Measurements from ENCODE around the gene ROM1.

DNA sequence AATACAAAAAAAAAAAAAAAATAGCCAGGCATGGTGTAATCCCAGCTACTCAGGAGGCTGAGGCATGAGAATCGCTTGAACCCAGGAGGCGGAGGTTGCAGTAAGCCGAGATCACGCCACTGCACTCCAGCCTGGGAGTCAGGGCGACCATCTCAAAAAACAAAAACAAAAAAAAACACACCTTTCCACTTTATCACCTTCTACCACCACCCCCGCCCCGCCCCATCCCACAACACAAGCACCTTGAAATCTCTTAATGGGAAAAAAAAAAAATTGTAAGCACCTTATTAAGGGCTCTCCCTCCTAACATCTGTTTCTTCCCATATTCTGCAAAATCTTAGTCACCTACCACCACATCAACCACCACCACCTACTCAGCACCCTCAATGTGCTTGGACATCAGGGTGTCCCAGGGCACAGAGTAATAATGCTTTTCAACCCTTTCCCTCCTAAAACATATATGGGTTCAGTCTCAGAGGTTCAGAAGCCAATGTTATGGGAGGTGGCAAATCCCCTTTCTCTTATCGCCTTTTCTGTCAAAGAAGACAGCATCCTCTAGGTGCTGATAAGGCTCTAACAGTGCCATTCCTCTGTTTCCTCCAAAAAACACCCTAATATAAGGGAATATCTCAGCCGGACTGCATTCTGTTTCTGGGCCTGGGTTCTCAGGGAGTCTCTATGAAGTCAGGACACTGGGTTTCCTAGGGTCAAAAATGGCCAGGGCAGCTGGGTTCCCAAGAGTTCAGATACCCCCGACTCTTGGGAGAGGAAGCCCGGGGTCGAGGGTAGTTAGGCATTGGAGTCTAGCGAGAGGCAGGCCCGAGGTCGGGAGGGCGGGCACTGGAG, 39.3 kb downstream of the ROM1 start:
- TF ChIP-seq, protein P1, sequence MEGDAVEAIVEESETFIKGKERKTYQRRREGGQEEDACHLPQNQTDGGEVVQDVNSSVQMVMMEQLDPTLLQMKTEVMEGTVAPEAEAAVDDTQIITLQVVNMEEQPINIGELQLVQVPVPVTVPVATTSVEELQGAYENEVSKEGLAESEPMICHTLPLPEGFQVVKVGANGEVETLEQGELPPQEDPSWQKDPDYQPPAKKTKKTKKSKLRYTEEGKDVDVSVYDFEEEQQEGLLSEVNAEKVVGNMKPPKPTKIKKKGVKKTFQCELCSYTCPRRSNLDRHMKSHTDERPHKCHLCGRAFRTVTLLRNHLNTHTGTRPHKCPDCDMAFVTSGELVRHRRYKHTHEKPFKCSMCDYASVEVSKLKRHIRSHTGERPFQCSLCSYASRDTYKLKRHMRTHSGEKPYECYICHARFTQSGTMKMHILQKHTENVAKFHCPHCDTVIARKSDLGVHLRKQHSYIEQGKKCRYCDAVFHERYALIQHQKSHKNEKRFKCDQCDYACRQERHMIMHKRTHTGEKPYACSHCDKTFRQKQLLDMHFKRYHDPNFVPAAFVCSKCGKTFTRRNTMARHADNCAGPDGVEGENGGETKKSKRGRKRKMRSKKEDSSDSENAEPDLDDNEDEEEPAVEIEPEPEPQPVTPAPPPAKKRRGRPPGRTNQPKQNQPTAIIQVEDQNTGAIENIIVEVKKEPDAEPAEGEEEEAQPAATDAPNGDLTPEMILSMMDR (IDR thresholded peaks at IDR 0.05): no peak
- TF ChIP-seq MYC (IDR thresholded peaks at IDR 0.05; ENCODE audit: borderline replicate concordance, low read length) (no peak), RFX5 (IDR thresholded peaks at IDR 0.05) (no peak), POLR2A (IDR thresholded peaks at IDR 0.05; ENCODE audit: low read length) (no peak), KDM1A (IDR thresholded peaks at IDR 0.05; ENCODE audit: low read depth) (no peak), ZC3H11A (IDR thresholded peaks at IDR 0.05) (no peak), KDM5A (IDR thresholded peaks at IDR 0.05) (no peak), BHLHE40 (IDR thresholded peaks at IDR 0.05; ENCODE audit: low read depth, low read length) (no peak), HDAC2 (IDR thresholded peaks at IDR 0.05) (no peak)
- TF ChIP-seq, protein P2, sequence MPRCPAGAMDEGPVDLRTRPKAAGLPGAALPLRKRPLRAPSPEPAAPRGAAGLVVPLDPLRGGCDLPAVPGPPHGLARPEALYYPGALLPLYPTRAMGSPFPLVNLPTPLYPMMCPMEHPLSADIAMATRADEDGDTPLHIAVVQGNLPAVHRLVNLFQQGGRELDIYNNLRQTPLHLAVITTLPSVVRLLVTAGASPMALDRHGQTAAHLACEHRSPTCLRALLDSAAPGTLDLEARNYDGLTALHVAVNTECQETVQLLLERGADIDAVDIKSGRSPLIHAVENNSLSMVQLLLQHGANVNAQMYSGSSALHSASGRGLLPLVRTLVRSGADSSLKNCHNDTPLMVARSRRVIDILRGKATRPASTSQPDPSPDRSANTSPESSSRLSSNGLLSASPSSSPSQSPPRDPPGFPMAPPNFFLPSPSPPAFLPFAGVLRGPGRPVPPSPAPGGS (IDR thresholded peaks at IDR 0.05): no peak
- TF ChIP-seq, protein P3, sequence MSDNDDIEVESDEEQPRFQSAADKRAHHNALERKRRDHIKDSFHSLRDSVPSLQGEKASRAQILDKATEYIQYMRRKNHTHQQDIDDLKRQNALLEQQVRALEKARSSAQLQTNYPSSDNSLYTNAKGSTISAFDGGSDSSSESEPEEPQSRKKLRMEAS (IDR thresholded peaks at IDR 0.05): no peak
- TF ChIP-seq, protein P4, sequence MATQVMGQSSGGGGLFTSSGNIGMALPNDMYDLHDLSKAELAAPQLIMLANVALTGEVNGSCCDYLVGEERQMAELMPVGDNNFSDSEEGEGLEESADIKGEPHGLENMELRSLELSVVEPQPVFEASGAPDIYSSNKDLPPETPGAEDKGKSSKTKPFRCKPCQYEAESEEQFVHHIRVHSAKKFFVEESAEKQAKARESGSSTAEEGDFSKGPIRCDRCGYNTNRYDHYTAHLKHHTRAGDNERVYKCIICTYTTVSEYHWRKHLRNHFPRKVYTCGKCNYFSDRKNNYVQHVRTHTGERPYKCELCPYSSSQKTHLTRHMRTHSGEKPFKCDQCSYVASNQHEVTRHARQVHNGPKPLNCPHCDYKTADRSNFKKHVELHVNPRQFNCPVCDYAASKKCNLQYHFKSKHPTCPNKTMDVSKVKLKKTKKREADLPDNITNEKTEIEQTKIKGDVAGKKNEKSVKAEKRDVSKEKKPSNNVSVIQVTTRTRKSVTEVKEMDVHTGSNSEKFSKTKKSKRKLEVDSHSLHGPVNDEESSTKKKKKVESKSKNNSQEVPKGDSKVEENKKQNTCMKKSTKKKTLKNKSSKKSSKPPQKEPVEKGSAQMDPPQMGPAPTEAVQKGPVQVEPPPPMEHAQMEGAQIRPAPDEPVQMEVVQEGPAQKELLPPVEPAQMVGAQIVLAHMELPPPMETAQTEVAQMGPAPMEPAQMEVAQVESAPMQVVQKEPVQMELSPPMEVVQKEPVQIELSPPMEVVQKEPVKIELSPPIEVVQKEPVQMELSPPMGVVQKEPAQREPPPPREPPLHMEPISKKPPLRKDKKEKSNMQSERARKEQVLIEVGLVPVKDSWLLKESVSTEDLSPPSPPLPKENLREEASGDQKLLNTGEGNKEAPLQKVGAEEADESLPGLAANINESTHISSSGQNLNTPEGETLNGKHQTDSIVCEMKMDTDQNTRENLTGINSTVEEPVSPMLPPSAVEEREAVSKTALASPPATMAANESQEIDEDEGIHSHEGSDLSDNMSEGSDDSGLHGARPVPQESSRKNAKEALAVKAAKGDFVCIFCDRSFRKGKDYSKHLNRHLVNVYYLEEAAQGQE (IDR thresholded peaks at IDR 0.05): no peak
- TF ChIP-seq, protein P5, sequence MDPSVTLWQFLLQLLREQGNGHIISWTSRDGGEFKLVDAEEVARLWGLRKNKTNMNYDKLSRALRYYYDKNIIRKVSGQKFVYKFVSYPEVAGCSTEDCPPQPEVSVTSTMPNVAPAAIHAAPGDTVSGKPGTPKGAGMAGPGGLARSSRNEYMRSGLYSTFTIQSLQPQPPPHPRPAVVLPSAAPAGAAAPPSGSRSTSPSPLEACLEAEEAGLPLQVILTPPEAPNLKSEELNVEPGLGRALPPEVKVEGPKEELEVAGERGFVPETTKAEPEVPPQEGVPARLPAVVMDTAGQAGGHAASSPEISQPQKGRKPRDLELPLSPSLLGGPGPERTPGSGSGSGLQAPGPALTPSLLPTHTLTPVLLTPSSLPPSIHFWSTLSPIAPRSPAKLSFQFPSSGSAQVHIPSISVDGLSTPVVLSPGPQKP (IDR thresholded peaks at IDR 0.05; ENCODE audit: low read depth, low read length): no peak
